Fibroblast of lung (primary cell): ENCODE measurements around the gene APBB1IP. TPM values are rescaled to one million over a fixed set of nuclear protein-coding genes. Genes with fewer than 3 reads are reported as not detected.
"Not testable (repeated sequence)": the region's sequence is repeated elsewhere in the genome, so short reads cannot be mapped to it uniquely, and the experiment has no call there.

Experiments used
- DNase-seq, 2 donors: peaks; one replicate each; pipeline versions ENCODE4 v3.0.0 to v3.0.0-alpha.2; 2010; ENCODE audit warnings: low read depth in 2 of 2
- H2AFZ ChIP-seq: 2 replicates; pipeline ENCODE4 v1.5.1; 2012; ENCODE audit warnings: low read length, control low read depth, inconsistent platforms
- H3K27ac ChIP-seq: 2 replicates; pipeline ENCODE4 v1.5.1; 2011; ENCODE audit warnings: low read length, control low read depth; ENCODE audit not compliant: insufficient read depth
- H3K27me3 ChIP-seq: 2 replicates; pipeline ENCODE4 v1.5.1; 2011; ENCODE audit warnings: mild to moderate bottlenecking, low read length; ENCODE audit not compliant: control insufficient read depth, insufficient read depth
- H3K36me3 ChIP-seq: 2 replicates; pipeline ENCODE4 v1.5.1; 2011; ENCODE audit warnings: low read length; ENCODE audit not compliant: control insufficient read depth, insufficient read depth
- H3K4me1 ChIP-seq: 2 replicates; pipeline ENCODE4 v1.5.1; 2011; ENCODE audit warnings: low read length; ENCODE audit not compliant: control insufficient read depth, insufficient read depth; ENCODE audit errors: extremely low read depth
- H3K4me2 ChIP-seq: 2 replicates; pipeline ENCODE4 v1.5.1; 2011; ENCODE audit warnings: low read length, control low read depth; ENCODE audit not compliant: insufficient read depth; ENCODE audit errors: extremely low read depth
- H3K4me3 ChIP-seq, 4 experiments: fragments of 200-600 bp in 1 of 4; sonication (generic) in 1 of 4; replicated peaks in 1 of 4; 2 replicates each; pipeline ENCODE4 v1.5.1; 2011 to 2016; ENCODE audit warnings: low read length in 4 of 4, low read depth in 3 of 4, mild to moderate bottlenecking in 3 of 4, control low read depth in 2 of 4, inconsistent platforms in 1 of 4, mixed read lengths in 1 of 4; ENCODE audit not compliant: insufficient read depth in 1 of 4; ENCODE audit errors: control extremely low read depth in 1 of 4
- H3K79me2 ChIP-seq: 2 replicates; pipeline ENCODE4 v1.5.1; 2012; ENCODE audit warnings: mild to moderate bottlenecking, low read length, inconsistent platforms; ENCODE audit not compliant: control insufficient read depth, insufficient read depth
- H3K9ac ChIP-seq: 2 replicates; pipeline ENCODE4 v1.5.1; 2011; ENCODE audit warnings: mild to moderate bottlenecking, low read length, control low read depth; ENCODE audit not compliant: insufficient read depth
- H3K9me3 ChIP-seq: 2 replicates; pipeline ENCODE4 v1.5.1; 2012; ENCODE audit warnings: low read depth, low read length; ENCODE audit not compliant: control insufficient read depth, insufficient read depth
- H4K20me1 ChIP-seq: 2 replicates; pipeline ENCODE4 v1.5.1; 2011; ENCODE audit warnings: low read length; ENCODE audit not compliant: control insufficient read depth, insufficient read depth; ENCODE audit errors: extremely low read depth
- CTCF ChIP-seq, 2 donors: IDR thresholded peaks in 1 of 2; conservative IDR thresholded peaks in 1 of 2; 1 replicate in 1 of 2; 2 replicates in 1 of 2; pipeline ENCODE4 v1.5.1; 2011 to 2012; ENCODE audit warnings: low read length in 2 of 2, control low read depth in 1 of 2, inconsistent platforms in 1 of 2, low read depth in 1 of 2, mild to moderate bottlenecking in 1 of 2
- EZH2 ChIP-seq: IDR thresholded peaks from 2 replicates; pipeline ENCODE4 v1.5.1; 2012; ENCODE audit warnings: low read length, control low read depth, mild to moderate bottlenecking; ENCODE audit errors: missing control alignments
- polyA plus RNA-seq, 2 donors: library from polyadenylated mRNA; depleted of rRNA in 1 of 2; stranded (reverse) in 1 of 2; unstranded in 1 of 2; fragments of >200 nt; gene quantifications; 2 replicates each; pipeline ENCODE4 v1.2.1, GENCODE V29; 2011 to 2012; ENCODE audit warnings: missing spikeins in 1 of 2
- total RNA-seq: library from RNA; depleted of rRNA; stranded (reverse); fragments of >200 nt; gene quantifications from 2 replicates; pipeline ENCODE4 v1.2.1, GENCODE V29; 2014

The APBB1IP gene
- total and polyA plus RNA-seq, 2 donors (not counting 1 experiment from before 2014, with no cell fraction given): 1.5 TPM

- Histone ChIP-seq H3K27me3 (no peaks in the 10 kb centered on the region), H3K9ac (no peak overlapping the region)
Observed at GRCh38 chr10:26491934-26492333, 53.8 kb downstream of the APBB1IP start.

DNA sequence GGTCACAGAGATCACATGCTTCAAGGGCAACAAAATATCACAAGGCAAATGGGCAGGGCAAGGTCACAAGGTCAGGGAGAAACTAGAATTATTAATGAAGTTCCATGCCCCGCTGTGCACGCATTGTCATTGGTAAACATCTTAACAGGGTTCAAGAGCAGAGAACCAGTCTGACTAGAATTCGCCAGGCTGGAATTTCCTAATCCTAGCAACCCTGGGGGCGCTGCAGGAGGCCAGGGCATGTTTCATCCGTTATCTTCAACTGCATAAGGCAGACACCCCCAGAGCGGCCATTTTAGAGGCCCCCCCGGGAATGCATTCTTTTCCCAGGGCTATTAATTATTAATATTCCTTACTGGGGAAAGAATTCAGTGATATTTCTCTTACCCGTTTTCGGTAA, 54.6 kb downstream of the APBB1IP start:
- DNase-seq: not testable (repeated sequence)

More at GRCh38 chr10:26491934-26492333, 53.8 kb downstream of the APBB1IP start:
- no peak overlapping the region for H3K4me3 ChIP-seq
- H3K27ac ChIP-seq: no peak overlapping the region
- TF ChIP-seq CTCF (conservative IDR thresholded peaks at IDR 0.05 in 1 of 2, IDR thresholded peaks at IDR 0.05 in 1 of 2; ENCODE audit: low read depth in 1 of 2, low read length in 2 of 2): no peak
- no peak for TF ChIP-seq EZH2
- no peak overlapping the region for H3K4me2 ChIP-seq
- no peaks in the 10 kb centered on the region for H4K20me1 ChIP-seq
- no peaks in the 10 kb centered on the region for H3K4me1 ChIP-seq
- H3K9me3 ChIP-seq: no peaks in the 10 kb centered on the region
- peak in 1 of 2 donors; percentile 13 for DNase-seq
- H3K79me2 ChIP-seq: no peaks in the 10 kb centered on the region
- H3K36me3 ChIP-seq: no peaks in the 10 kb centered on the region
- H2AFZ ChIP-seq: no peak overlapping the region

DNA sequence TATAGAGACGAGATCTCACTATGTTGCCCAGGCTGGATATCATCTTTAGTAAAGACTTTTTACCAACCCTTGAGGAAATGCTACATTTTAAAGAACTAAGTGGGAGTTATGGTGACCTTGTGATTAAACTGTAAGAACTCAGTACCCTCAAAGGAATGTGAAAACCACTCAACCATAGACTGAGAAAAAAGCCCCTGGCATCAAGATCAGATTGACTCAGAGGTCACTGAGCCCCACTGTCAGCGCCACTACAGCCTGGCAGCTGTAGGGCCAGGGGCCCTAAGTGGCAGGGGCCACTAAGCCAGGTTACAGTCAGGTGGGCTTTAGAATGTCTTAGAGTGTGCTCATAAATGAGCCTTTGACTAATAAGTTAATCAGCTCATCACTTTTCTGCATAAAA, 55.9 kb downstream of the APBB1IP start:
- Histone ChIP-seq H2AFZ (no peak overlapping the region), H3K4me2 (no peak overlapping the region), H3K36me3 (no peaks in the 10 kb centered on the region), H3K79me2 (no peaks in the 10 kb centered on the region), H3K9me3 (no peaks in the 10 kb centered on the region), H3K4me1 (no peaks in the 10 kb centered on the region), H3K27ac (no peak overlapping the region), H3K27me3 (no peaks in the 10 kb centered on the region), H4K20me1 (no peaks in the 10 kb centered on the region), H3K9ac (no peak overlapping the region), H3K4me3 (no peak overlapping the region)
- no peak for DNase-seq
- no peak for TF ChIP-seq CTCF (conservative IDR thresholded peaks at IDR 0.05 in 1 of 2, IDR thresholded peaks at IDR 0.05 in 1 of 2; ENCODE audit: low read depth in 1 of 2, low read length in 2 of 2)

More for the DNA sequence above, 54.6 kb downstream of the APBB1IP start:
- not testable (repeated sequence) for H3K9ac ChIP-seq, H2AFZ ChIP-seq, H3K79me2 ChIP-seq, H3K36me3 ChIP-seq, H3K27me3 ChIP-seq, H3K4me2 ChIP-seq, H3K4me3 ChIP-seq, H4K20me1 ChIP-seq, H3K9me3 ChIP-seq, H3K27ac ChIP-seq, H3K4me1 ChIP-seq
